Astrocyte of the cerebellum (primary cell): ENCODE data around the gene GYPC.

ENCODE experiments used
- DNase-seq: peaks from one replicate; pipeline ENCODE4 v3.0.0-alpha.2; 2011; ENCODE audit warnings: low read depth
- H3K4me3 ChIP-seq: 2 replicates; pipeline ENCODE4 v1.5.1; 2011; ENCODE audit warnings: mild to moderate bottlenecking, low read depth, low read length, moderate library complexity
- CTCF ChIP-seq: IDR thresholded peaks from 2 replicates; pipeline ENCODE4 v1.5.1; 2012; ENCODE audit warnings: low read length, low read depth, moderate library complexity, mild to moderate bottlenecking; ENCODE audit errors: missing control alignments
- in situ Hi-C: cut with HindIII; loops from 2 replicates; pipeline ENCODE4 v1.10.0; 2017; ENCODE audit warnings: low sequenced_read_pairs

Gene GYPC

GRCh38 chr2:126659562-126660467 lies 3.9 kb downstream of the GYPC start:
- no peak for DNase-seq
- no peak overlapping the region for H3K4me3 ChIP-seq
- in situ Hi-C loops = no loop called here
- TF ChIP-seq CTCF = no peak

GRCh38 chr2:126660971-126661370 lies 5.0 kb downstream of the GYPC start:
- in situ Hi-C loops = no loop called here
- no peak for DNase-seq
- TF ChIP-seq CTCF = no peak
- no peak overlapping the region for H3K4me3 ChIP-seq

- no peak for TF ChIP-seq CTCF
- no peak overlapping the region for H3K4me3 ChIP-seq
- DNase-seq = no peak
- in situ Hi-C loops = no loop called here
Measured at GRCh38 chr2:126661702-126662500, 5.9 kb downstream of the GYPC start.

GRCh38 chr2:126662621-126663020 lies 6.7 kb downstream of the GYPC start:
- DNase-seq = no peak
- TF ChIP-seq CTCF = no peak
- in situ Hi-C loops = no loop called here
- no peak overlapping the region for H3K4me3 ChIP-seq

- in situ Hi-C loops = no loop called here
- no peak for DNase-seq
- no peak overlapping the region for H3K4me3 ChIP-seq
- no peak for TF ChIP-seq CTCF
Measured at GRCh38 chr2:126663184-126663963, 7.4 kb downstream of the GYPC start.

GRCh38 chr2:126664234-126664633 lies 8.3 kb downstream of the GYPC start:
- DNase-seq = no peak
- H3K4me3 ChIP-seq = no peak overlapping the region
- TF ChIP-seq CTCF = no peak
- in situ Hi-C loops = no loop called here
